HEK293 (cell line): ENCODE results near the gene FAM83C.

Experiments used
- CTCF ChIA-PET: fragments of 350-600 bp; formaldehyde crosslinking; extraction: SDS; loops from one replicate; lab custom pipeline; 2021; ENCODE audit warnings: antibody characterized with exemption; lab: Yijun Ruan, JAX
- POLR2A ChIA-PET: fragments of 300-600 bp; formaldehyde crosslinking; extraction: SDS; loops from one replicate; lab custom pipeline; 2020; ENCODE audit warnings: antibody characterized with exemption, inconsistent platforms; lab: Yijun Ruan, JAX
- H3K27ac ChIP-seq: fragments of 200-500 bp; sonication (Bioruptor generic); 2 replicates; pipeline ENCODE4 v1.5.1; 2014; ENCODE audit warnings: low read depth, low read length, control low read depth, inconsistent platforms; ENCODE audit errors: extremely low read depth
- H3K36me3 ChIP-seq, 2 experiments: fragments of 200-500 bp in 1 of 2; sonication (Bioruptor generic) in 1 of 2; 1 replicate in 1 of 2; 2 replicates in 1 of 2; pipeline ENCODE4 v1.5.1; 2014 to 2017; ENCODE audit warnings: inconsistent platforms in 2 of 2, low read length in 2 of 2; ENCODE audit not compliant: control insufficient read depth in 2 of 2, insufficient read depth in 1 of 2
- H3K4me1 ChIP-seq: fragments of 200-500 bp; sonication (Bioruptor generic); 2 replicates; pipeline ENCODE4 v1.5.1; 2014; ENCODE audit warnings: mild to moderate bottlenecking, low read length, inconsistent platforms; ENCODE audit not compliant: control insufficient read depth, insufficient read depth
- H3K4me3 ChIP-seq: 2 replicates; pipeline ENCODE4 v1.5.1; 2011; ENCODE audit warnings: low read depth, mild to moderate bottlenecking, control low read depth, low read length, moderate library complexity
- H3K9me3 ChIP-seq: fragments of 200-500 bp; sonication (Bioruptor generic); 2 replicates; pipeline ENCODE4 v1.5.1; 2014; ENCODE audit warnings: low read depth, low read length, inconsistent platforms; ENCODE audit not compliant: control insufficient read depth, insufficient read depth
- EGR2 ChIP-seq: fragments of 450-650 bp; formaldehyde crosslinking; IDR thresholded peaks from 2 replicates; pipeline ENCODE4 v1.5.1; 2016; ENCODE audit warnings: low read depth, missing biosample characterization, missing genetic modification characterization
- GLIS1 ChIP-seq: fragments of 450-650 bp; formaldehyde crosslinking; IDR thresholded peaks from 2 replicates; pipeline ENCODE4 v1.5.1; 2016; ENCODE audit warnings: missing biosample characterization, missing genetic modification characterization
- IKZF3 ChIP-seq: fragments of 450-650 bp; IDR thresholded peaks from 2 replicates; pipeline ENCODE4 v1.5.0; 2018; ENCODE audit warnings: missing biosample characterization, mild to moderate bottlenecking, missing genetic modification characterization, moderate library complexity
- KLF10 ChIP-seq: fragments of 450-650 bp; IDR thresholded peaks from 2 replicates; pipeline ENCODE4 v1.5.1; 2018; ENCODE audit warnings: missing biosample characterization, mild to moderate bottlenecking, missing genetic modification characterization
- REPIN1 ChIP-seq: fragments of 450-650 bp; formaldehyde crosslinking; IDR thresholded peaks from 2 replicates; pipeline ENCODE4 v1.5.1; 2017; ENCODE audit warnings: missing biosample characterization, missing genetic modification characterization, low read depth
- SETDB1 ChIP-seq: IDR thresholded peaks from one replicate; pipeline ENCODE4 v1.6.1; 2017; ENCODE audit warnings: mild to moderate bottlenecking, low read length, moderate library complexity, mixed read lengths; ENCODE audit not compliant: insufficient read length
- YY1 ChIP-seq: fragments of 450-650 bp; formaldehyde crosslinking; IDR thresholded peaks from 2 replicates; pipeline ENCODE4 v1.5.1; 2018; ENCODE audit warnings: missing biosample characterization, missing genetic modification characterization
- ZBTB7A ChIP-seq: fragments of 450-650 bp; formaldehyde crosslinking; IDR thresholded peaks from 2 replicates; pipeline ENCODE4 v1.5.1; 2016; ENCODE audit warnings: low read depth, missing biosample characterization, missing genetic modification characterization
- ZFP41 ChIP-seq: fragments of 450-650 bp; formaldehyde crosslinking; IDR thresholded peaks from 2 replicates; pipeline ENCODE4 v1.5.1; 2016; ENCODE audit warnings: missing biosample characterization, missing genetic modification characterization, borderline replicate concordance
- ZNF112 ChIP-seq: fragments of 450-650 bp; formaldehyde crosslinking; IDR thresholded peaks from 2 replicates; pipeline ENCODE4 v1.5.0; 2017; ENCODE audit warnings: missing biosample characterization, missing genetic modification characterization
- ZNF121 ChIP-seq: fragments of 450-650 bp; formaldehyde crosslinking; IDR thresholded peaks from 2 replicates; pipeline ENCODE4 v1.5.1; 2016; ENCODE audit warnings: missing biosample characterization, missing genetic modification characterization
- ZNF184 ChIP-seq: fragments of 450-650 bp; IDR thresholded peaks from 2 replicates; pipeline ENCODE4 v1.5.1; 2018; ENCODE audit warnings: missing biosample characterization, mild to moderate bottlenecking, missing genetic modification characterization
- ZNF221 ChIP-seq: fragments of 450-650 bp; formaldehyde crosslinking; IDR thresholded peaks from 2 replicates; pipeline ENCODE4 v1.5.1; 2017; ENCODE audit warnings: missing biosample characterization, missing genetic modification characterization, borderline replicate concordance
- ZNF341 ChIP-seq: fragments of 450-650 bp; formaldehyde crosslinking; IDR thresholded peaks from 2 replicates; pipeline ENCODE4; 2016; ENCODE audit warnings: low read depth, missing biosample characterization, missing genetic modification characterization
- ZNF37A ChIP-seq: fragments of 450-650 bp; IDR thresholded peaks from 2 replicates; pipeline ENCODE4 v1.5.1; 2018; ENCODE audit warnings: missing biosample characterization, missing genetic modification characterization
- ZNF391 ChIP-seq: fragments of 450-650 bp; formaldehyde crosslinking; IDR thresholded peaks from 2 replicates; pipeline ENCODE4 v1.5.1; 2016; ENCODE audit warnings: low read depth, missing biosample characterization, missing genetic modification characterization, borderline replicate concordance
- ZNF521 ChIP-seq: fragments of 450-650 bp; formaldehyde crosslinking; IDR thresholded peaks from 2 replicates; pipeline ENCODE4 v1.5.1; 2017; ENCODE audit warnings: missing biosample characterization, mild to moderate bottlenecking, missing genetic modification characterization
- ZNF558 ChIP-seq: fragments of 450-650 bp; formaldehyde crosslinking; IDR thresholded peaks from 2 replicates; pipeline ENCODE4 v1.5.1; 2016; ENCODE audit warnings: missing biosample characterization, missing genetic modification characterization
- ZNF560 ChIP-seq: fragments of 450-650 bp; formaldehyde crosslinking; IDR thresholded peaks from 2 replicates; pipeline ENCODE4 v1.5.1; 2017; ENCODE audit warnings: missing biosample characterization, missing genetic modification characterization, borderline replicate concordance
- ZNF624 ChIP-seq: fragments of 450-650 bp; formaldehyde crosslinking; IDR thresholded peaks from 2 replicates; pipeline ENCODE4 v1.5.1; 2017; ENCODE audit warnings: missing biosample characterization, missing genetic modification characterization
- ZNF777 ChIP-seq: fragments of 450-650 bp; formaldehyde crosslinking; IDR thresholded peaks from 2 replicates; pipeline ENCODE4 v1.5.1; 2017; ENCODE audit warnings: missing biosample characterization, missing genetic modification characterization, borderline replicate concordance
- ZXDB ChIP-seq: fragments of 450-650 bp; formaldehyde crosslinking; IDR thresholded peaks from 2 replicates; pipeline ENCODE4 v1.5.1; 2016; ENCODE audit warnings: missing biosample characterization, missing genetic modification characterization
- TF ChIP-seq, protein P1 (sequence below): fragments of 450-650 bp; formaldehyde crosslinking; optimal IDR thresholded peaks from 2 replicates; pipeline ENCODE3; 2016; ENCODE audit warnings: missing biosample characterization, mild to moderate bottlenecking, missing genetic modification characterization
- TF ChIP-seq, protein P2 (sequence below): fragments of 450-650 bp; formaldehyde crosslinking; IDR thresholded peaks from 2 replicates; pipeline ENCODE4 v1.5.1; 2016; ENCODE audit warnings: missing biosample characterization, missing genetic modification characterization

FAM83C gene

DNA sequence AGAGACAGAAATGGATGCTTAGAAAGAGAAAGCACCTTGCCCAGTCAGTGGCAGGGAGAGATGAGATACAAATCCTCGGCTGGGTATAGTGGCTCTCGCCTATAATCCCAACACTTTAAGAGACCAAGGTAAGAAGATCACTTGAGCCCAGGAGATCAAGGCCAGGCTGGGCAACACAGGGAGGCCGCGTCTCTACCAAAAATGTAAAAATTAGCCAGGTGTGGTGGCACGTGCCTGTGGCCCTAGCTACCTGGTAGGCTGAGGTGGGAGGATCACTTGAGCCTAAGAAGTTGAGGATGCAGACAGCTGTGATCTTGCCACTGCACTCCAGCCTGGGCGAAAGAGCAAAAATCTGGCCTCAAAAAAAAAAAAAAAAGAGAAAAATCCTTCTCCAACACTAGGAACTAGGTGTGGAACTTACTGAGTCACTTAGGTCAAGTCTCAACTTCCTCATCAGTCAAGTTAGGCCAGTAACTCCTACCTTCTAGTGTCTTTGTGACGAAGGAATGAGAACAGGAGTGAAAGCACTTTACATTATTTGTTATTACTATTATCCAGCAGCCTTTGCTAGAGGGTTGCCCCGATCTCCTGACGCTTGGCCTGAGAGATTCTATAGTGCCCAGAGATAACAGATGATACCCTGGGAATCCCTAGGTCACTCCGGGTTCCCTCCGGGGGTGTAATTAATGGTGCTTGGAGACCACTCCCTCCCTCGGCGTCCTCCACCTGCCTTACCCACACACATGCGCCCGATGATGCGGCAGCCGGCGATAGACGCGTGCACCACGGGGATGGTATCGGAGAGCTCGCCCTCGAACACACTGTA lies 8.6 kb downstream of the FAM83C start:
- POLR2A ChIA-PET = interaction anchor here (0.5 to 1.7 kb wide), 15 partner anchors 9 to 171 kb away, joined by 3 to 19 read pairs (median 5); partner anchors contain the start of genes CEP250 and EDEM2
- TF ChIP-seq EGR2 (tag by site-specific recombination) = no peak
- TF ChIP-seq ZNF624 (tag by site-specific recombination) = no peak
- TF ChIP-seq, protein P1, sequence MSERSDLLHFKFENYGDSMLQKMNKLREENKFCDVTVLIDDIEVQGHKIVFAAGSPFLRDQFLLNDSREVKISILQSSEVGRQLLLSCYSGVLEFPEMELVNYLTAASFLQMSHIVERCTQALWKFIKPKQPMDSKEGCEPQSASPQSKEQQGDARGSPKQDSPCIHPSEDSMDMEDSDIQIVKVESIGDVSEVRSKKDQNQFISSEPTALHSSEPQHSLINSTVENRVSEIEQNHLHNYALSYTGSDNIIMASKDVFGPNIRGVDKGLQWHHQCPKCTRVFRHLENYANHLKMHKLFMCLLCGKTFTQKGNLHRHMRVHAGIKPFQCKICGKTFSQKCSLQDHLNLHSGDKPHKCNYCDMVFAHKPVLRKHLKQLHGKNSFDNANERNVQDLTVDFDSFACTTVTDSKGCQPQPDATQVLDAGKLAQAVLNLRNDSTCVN (tag by site-specific recombination) = no peak
- no peak for TF ChIP-seq YY1
- no peak for TF ChIP-seq KLF10
- TF ChIP-seq ZNF341 = no peak
- TF ChIP-seq, protein P2, sequence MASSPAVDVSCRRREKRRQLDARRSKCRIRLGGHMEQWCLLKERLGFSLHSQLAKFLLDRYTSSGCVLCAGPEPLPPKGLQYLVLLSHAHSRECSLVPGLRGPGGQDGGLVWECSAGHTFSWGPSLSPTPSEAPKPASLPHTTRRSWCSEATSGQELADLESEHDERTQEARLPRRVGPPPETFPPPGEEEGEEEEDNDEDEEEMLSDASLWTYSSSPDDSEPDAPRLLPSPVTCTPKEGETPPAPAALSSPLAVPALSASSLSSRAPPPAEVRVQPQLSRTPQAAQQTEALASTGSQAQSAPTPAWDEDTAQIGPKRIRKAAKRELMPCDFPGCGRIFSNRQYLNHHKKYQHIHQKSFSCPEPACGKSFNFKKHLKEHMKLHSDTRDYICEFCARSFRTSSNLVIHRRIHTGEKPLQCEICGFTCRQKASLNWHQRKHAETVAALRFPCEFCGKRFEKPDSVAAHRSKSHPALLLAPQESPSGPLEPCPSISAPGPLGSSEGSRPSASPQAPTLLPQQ (tag by site-specific recombination) = no peak
- no peak for TF ChIP-seq ZNF521 (tag by site-specific recombination)
- TF ChIP-seq ZNF184 (tag by site-specific recombination) = no peak
- no peak for TF ChIP-seq ZNF221 (tag by site-specific recombination)
- no peak for TF ChIP-seq ZNF391 (tag by site-specific recombination)
- TF ChIP-seq ZNF777 = no peak
- no peak for TF ChIP-seq SETDB1
- no peak for TF ChIP-seq ZNF37A (tag by site-specific recombination)
- TF ChIP-seq REPIN1 = no peak
- no peak for TF ChIP-seq ZXDB (tag by site-specific recombination)
- TF ChIP-seq ZBTB7A (tag by site-specific recombination) = no peak
- no peak for TF ChIP-seq GLIS1 (tag by site-specific recombination)
- TF ChIP-seq IKZF3 (tag by site-specific recombination) = no peak
- TF ChIP-seq ZNF560 (tag by site-specific recombination) = no peak
- H3K9me3 ChIP-seq = no peaks in the 10 kb centered on the region
- peaks cover 14 to 45% of the 10 kb centered on the region in 2 experiments; a peak in 2 of 3 replicates for H3K36me3 ChIP-seq
- CTCF ChIA-PET = interaction anchor here (0.6 to 1.4 kb wide), 5 partner anchors 20 to 206 kb away, joined by 3 to 6 read pairs (median 4); no protein-coding TSS in a partner anchor
- H3K27ac ChIP-seq = peak overlapping the region; percentile 81
- peak overlapping the region; percentile 86 for H3K4me3 ChIP-seq
- no peaks in the 10 kb centered on the region for H3K4me1 ChIP-seq

DNA sequence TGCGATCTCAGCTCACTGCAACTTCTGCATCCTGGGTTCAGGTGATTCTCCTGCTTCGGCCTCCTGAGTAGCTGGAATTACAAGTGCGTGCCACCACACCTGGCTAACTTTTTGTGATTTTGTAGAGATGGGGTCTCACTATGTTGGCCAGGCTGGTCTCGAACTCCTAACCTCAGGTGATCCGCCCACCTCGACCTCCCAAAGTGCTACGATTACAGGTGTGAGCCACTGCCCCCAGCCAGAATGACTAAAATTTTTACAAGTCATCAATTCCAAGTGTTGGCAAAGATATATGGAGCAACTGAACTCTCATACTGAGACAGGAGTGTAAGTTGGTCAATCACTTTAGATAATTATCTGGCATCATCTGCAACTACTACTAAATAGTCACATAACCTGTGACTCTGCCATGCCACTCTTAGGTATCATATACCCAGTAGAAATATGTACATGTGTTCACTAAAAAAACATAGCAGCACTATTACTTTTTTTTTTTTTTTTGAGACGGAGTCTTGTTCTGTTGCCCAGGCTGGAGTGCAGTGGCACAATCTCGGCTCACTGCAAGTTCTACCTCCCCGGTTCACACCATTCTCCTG lies 10.6 kb downstream of the FAM83C start:
- POLR2A ChIA-PET = interaction anchor here (0.7 kb wide), 1 partner anchor 187 kb away, joined by 4 read pairs; no protein-coding TSS in a partner anchor
- H3K27ac ChIP-seq = no peak overlapping the region
- no peaks in the 10 kb centered on the region for H3K4me1 ChIP-seq
- H3K9me3 ChIP-seq = no peaks in the 10 kb centered on the region
- CTCF ChIA-PET = no interaction called here
- no peak overlapping the region for H3K4me3 ChIP-seq
- TF ChIP-seq ZNF558 (no peak), ZNF112 (tag by site-specific recombination) (no peak), ZFP41 (tag by site-specific recombination) (no peak), ZNF341 (no peak), ZNF121 (tag by site-specific recombination) (peak; percentile 92)
- peaks cover 18 to 54% of the 10 kb centered on the region in 2 experiments; a peak in 2 of 3 replicates for H3K36me3 ChIP-seq
